BE2C (cell line): ENCODE measurements around the gene NR2F1-AS1.

Source experiments
- DNase-seq: peaks from one replicate; pipeline ENCODE4 v3.0.0-alpha.2; 2020
- H3K27me3 ChIP-seq: fragments of 250-450 bp; sonication (Bioruptor Pico); 2 replicates; pipeline ENCODE4 v1.5.1; 2020; ENCODE audit warnings: mild to moderate bottlenecking
- H3K36me3 ChIP-seq: fragments of 250-450 bp; sonication (Bioruptor Pico); 2 replicates; pipeline ENCODE4 v1.5.1; 2020; ENCODE audit warnings: mild to moderate bottlenecking
- H3K4me1 ChIP-seq: fragments of 250-450 bp; sonication (Bioruptor Pico); 2 replicates; pipeline ENCODE4 v1.5.1; 2020
- H3K4me3 ChIP-seq: 2 replicates; pipeline ENCODE4 v1.5.1; 2011; ENCODE audit warnings: low read depth, low read length
- H3K9me3 ChIP-seq: fragments of 250-450 bp; sonication (Bioruptor Pico); 2 replicates; pipeline ENCODE4 v1.5.1; 2020
- TF ChIP-seq, protein P1 (sequence below): IDR thresholded peaks from 2 replicates; pipeline ENCODE4 v1.5.1; 2012; ENCODE audit warnings: mild to moderate bottlenecking, low read depth, low read length

Gene NR2F1-AS1

DNA sequence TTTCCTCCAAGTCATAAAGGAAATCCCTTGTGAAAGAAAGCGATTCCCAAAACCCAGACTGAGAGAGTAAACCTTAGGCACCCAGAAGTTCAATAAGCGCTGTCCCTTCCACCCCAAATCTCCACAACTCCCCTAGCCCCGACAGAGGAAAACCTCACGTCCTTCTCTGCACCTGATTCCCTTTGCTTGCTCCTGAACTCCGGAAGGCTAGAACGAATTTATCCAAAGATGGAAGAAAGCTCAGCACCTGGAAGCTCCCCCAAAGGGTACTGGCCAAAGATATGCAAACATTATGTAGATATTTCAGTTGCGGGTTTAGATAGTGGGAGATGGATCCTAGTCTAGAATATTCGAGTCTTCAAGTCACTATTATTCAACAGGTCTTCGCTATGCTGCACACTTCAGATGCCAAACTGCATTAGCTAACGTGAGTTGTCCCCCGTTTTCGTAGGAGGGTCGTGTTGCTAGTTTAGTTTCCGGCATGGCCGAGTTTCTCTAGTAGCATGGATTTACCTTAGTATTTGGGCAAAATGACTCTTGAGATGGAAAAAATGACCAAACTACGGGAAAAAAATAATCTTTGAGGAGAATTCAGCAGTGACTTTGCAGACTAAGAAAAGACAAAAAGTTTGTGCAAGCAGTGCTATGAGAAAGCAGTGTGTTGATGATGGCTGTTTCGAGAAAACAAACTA is 29.7 kb upstream of the NR2F1-AS1 start:
- Histone ChIP-seq H3K36me3 (no peaks in the 10 kb centered on the region), H3K9me3 (no peaks in the 10 kb centered on the region), H3K4me1 (no peaks in the 10 kb centered on the region), H3K4me3 (no peak overlapping the region), H3K27me3 (peaks cover 49% of the 10 kb centered on the region)
- TF ChIP-seq, protein P1, sequence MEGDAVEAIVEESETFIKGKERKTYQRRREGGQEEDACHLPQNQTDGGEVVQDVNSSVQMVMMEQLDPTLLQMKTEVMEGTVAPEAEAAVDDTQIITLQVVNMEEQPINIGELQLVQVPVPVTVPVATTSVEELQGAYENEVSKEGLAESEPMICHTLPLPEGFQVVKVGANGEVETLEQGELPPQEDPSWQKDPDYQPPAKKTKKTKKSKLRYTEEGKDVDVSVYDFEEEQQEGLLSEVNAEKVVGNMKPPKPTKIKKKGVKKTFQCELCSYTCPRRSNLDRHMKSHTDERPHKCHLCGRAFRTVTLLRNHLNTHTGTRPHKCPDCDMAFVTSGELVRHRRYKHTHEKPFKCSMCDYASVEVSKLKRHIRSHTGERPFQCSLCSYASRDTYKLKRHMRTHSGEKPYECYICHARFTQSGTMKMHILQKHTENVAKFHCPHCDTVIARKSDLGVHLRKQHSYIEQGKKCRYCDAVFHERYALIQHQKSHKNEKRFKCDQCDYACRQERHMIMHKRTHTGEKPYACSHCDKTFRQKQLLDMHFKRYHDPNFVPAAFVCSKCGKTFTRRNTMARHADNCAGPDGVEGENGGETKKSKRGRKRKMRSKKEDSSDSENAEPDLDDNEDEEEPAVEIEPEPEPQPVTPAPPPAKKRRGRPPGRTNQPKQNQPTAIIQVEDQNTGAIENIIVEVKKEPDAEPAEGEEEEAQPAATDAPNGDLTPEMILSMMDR: no peak
- DNase-seq: no peak

- Histone ChIP-seq H3K4me1 (no peaks in the 10 kb centered on the region), H3K27me3 (peaks cover 50% of the 10 kb centered on the region), H3K4me3 (no peak overlapping the region), H3K36me3 (no peaks in the 10 kb centered on the region), H3K9me3 (no peaks in the 10 kb centered on the region)
- TF ChIP-seq, protein P1: no peak
- no peak for DNase-seq
Measured at GRCh38 chr5:93609762-93610161, 28.7 kb upstream of the NR2F1-AS1 start.

DNA sequence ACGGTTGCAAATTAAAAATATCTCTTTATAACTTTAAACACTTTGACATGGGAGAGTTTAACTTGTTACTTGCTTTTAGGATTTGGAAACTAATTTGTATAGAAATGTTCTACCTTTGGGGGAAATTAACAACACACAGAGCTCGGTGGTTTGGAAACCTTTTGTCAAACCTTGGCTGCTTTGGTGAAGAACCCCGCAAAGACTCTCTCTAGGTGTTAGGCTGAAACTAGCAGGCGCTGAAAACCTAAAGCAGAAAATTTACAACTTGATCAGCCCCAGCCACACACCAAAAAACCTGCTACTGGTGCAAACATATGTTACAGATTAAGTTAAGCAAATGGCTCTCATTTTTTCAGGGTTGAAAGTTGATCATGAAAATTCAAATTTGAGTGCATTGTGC is 27.8 kb upstream of the NR2F1-AS1 start:
- Histone ChIP-seq H3K27me3 (peaks cover 50% of the 10 kb centered on the region), H3K4me1 (no peaks in the 10 kb centered on the region), H3K9me3 (no peaks in the 10 kb centered on the region), H3K36me3 (no peaks in the 10 kb centered on the region), H3K4me3 (no peak overlapping the region)
- TF ChIP-seq, protein P1: no peak
- no peak for DNase-seq

GRCh38 chr5:93607367-93608258 is 26.6 kb upstream of the NR2F1-AS1 start:
- Histone ChIP-seq H3K4me1 (no peaks in the 10 kb centered on the region), H3K9me3 (no peaks in the 10 kb centered on the region), H3K4me3 (peak overlapping the region; percentile 39), H3K36me3 (no peaks in the 10 kb centered on the region), H3K27me3 (peaks cover 46% of the 10 kb centered on the region)
- TF ChIP-seq, protein P1: peak; percentile 77
- DNase-seq: peak; percentile 51

DNA sequence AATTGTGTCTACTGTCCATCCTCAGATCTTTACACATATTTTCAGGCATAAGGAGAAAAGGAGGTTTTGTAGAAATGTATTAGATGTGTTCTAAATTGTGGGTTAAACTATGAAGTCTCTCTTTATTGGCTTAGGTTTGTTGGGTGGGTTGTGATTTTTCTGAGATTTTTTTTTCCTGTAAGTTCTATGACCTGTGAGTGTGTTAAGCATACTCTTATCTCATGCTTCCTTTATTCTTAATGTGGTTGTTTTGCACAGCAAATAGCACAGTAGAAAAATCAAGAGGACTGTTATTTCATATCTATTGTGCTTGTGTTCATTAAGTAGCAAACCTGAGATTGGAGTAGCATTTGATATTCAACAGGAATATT is 25.3 kb upstream of the NR2F1-AS1 start:
- no peak overlapping the region for H3K4me3 ChIP-seq
- H3K4me1 ChIP-seq: no peaks in the 10 kb centered on the region
- no peak for DNase-seq
- no peaks in the 10 kb centered on the region for H3K9me3 ChIP-seq
- H3K36me3 ChIP-seq: no peaks in the 10 kb centered on the region
- peaks cover 37% of the 10 kb centered on the region for H3K27me3 ChIP-seq
- TF ChIP-seq, protein P1: no peak
